SK-N-SH (cell line): ENCODE measurements around the gene GABRG3. TPM values are rescaled to one million over a fixed set of nuclear protein-coding genes. Genes with fewer than 3 reads are reported as not detected.

Experiments
- CTCF ChIA-PET: fragments of 300-600, 350-600 bp; formaldehyde crosslinking; extraction: SDS; loops from one replicate; lab custom pipeline; 2021; lab: Yijun Ruan, JAX
- POLR2A ChIA-PET: fragments of 350-600 bp; sonication (Branson Sonifier 250); formaldehyde crosslinking; extraction: SDS; loops from one replicate; lab custom pipeline; 2020; ENCODE audit warnings: antibody characterized with exemption, inconsistent platforms; lab: Yijun Ruan, JAX
- DNase-seq: peaks from one replicate; pipeline ENCODE4 v3.0.0; 2012
- H2AFZ ChIP-seq: fragments of 200-600 bp; sonication (generic); 2 replicates; pipeline ENCODE4 v1.8.1; 2016; ENCODE audit warnings: antibody characterized with exemption, mild to moderate bottlenecking, low read depth
- H3F3A ChIP-seq: fragments of 200-600 bp; sonication (generic); replicated peaks from 2 replicates; pipeline ENCODE3; 2016; ENCODE audit warnings: antibody characterized with exemption, mild to moderate bottlenecking; ENCODE audit not compliant: insufficient read depth
- H3K27ac ChIP-seq, 2 experiments: fragments of 200-500 bp in 1 of 2; fragments of 200-600 bp in 1 of 2; sonication (Bioruptor generic) in 1 of 2; sonication (generic), shearing (Covaris generic) in 1 of 2; 2 replicates each; pipeline versions ENCODE4 v1.5.1 to v1.6.1; 2014 to 2016; ENCODE audit warnings: low read depth in 2 of 2, inconsistent platforms in 1 of 2, low read length in 1 of 2, mild to moderate bottlenecking in 1 of 2, mixed read lengths in 1 of 2
- H3K27me3 ChIP-seq: fragments of 200-600 bp; sonication (generic), shearing (Covaris generic); 2 replicates; pipeline ENCODE4 v1.6.1; 2016; ENCODE audit warnings: mixed run types; ENCODE audit not compliant: insufficient read depth
- H3K36me3 ChIP-seq, 2 experiments: fragments of 200-500 bp in 1 of 2; fragments of 200-600 bp in 1 of 2; sonication (Bioruptor generic) in 1 of 2; sonication (generic) in 1 of 2; replicated peaks in 1 of 2; 2 replicates each; pipeline versions ENCODE3 to v1.5.1; 2014 to 2016; ENCODE audit warnings: low read length in 1 of 2, mild to moderate bottlenecking in 1 of 2; ENCODE audit not compliant: insufficient read depth in 2 of 2, control insufficient read depth in 1 of 2
- H3K4me1 ChIP-seq, 2 experiments: fragments of 200-500 bp in 1 of 2; fragments of 200-600 bp in 1 of 2; sonication (Bioruptor generic) in 1 of 2; sonication (generic), shearing (Covaris generic) in 1 of 2; 2 replicates each; pipeline versions ENCODE4 v1.5.1 to v1.6.1; 2014 to 2016; ENCODE audit warnings: low read depth in 1 of 2, low read length in 1 of 2, mixed run types in 1 of 2; ENCODE audit not compliant: insufficient read depth in 2 of 2, control insufficient read depth in 1 of 2
- H3K4me2 ChIP-seq: fragments of 200-600 bp; sonication (generic), shearing (Covaris generic); 2 replicates; pipeline ENCODE4 v1.6.1; 2017; ENCODE audit warnings: mixed run types
- H3K4me3 ChIP-seq, 2 experiments: fragments of 200-500 bp in 1 of 2; fragments of 200-600 bp in 1 of 2; sonication (Bioruptor generic) in 1 of 2; sonication (generic), shearing (Covaris generic) in 1 of 2; 2 replicates each; pipeline versions ENCODE4 v1.5.1 to v1.8.1; 2014 to 2016; ENCODE audit warnings: low read depth in 2 of 2, inconsistent platforms in 1 of 2, low read length in 1 of 2, mild to moderate bottlenecking in 1 of 2, mixed read lengths in 1 of 2, moderate library complexity in 1 of 2
- H3K79me2 ChIP-seq: fragments of 200-600 bp; sonication (generic); 2 replicates; pipeline ENCODE4 v1.8.1; 2017; ENCODE audit warnings: mild to moderate bottlenecking; ENCODE audit not compliant: insufficient read depth
- H3K9ac ChIP-seq: fragments of 200-600 bp; sonication (generic); 2 replicates; pipeline ENCODE4 v1.6.1; 2017; ENCODE audit warnings: mixed run types
- H3K9me2 ChIP-seq: fragments of 200-600 bp; sonication (generic); 2 replicates; pipeline ENCODE4 v1.6.1; 2017; ENCODE audit warnings: mixed run types
- H3K9me3 ChIP-seq: fragments of 200-600 bp; sonication (generic); 2 replicates; pipeline ENCODE4 v1.6.1; 2017; ENCODE audit warnings: mixed run types, mild to moderate bottlenecking, moderate library complexity
- H4K20me1 ChIP-seq: fragments of 200-600 bp; sonication (generic); 2 replicates; pipeline ENCODE4 v1.6.1; 2017; ENCODE audit warnings: mild to moderate bottlenecking, mixed run types; ENCODE audit not compliant: insufficient read depth
- CTCF ChIP-seq: fragments of 200-600 bp; sonication (generic); IDR thresholded peaks from 2 replicates; pipeline ENCODE4 v1.6.1; 2017; ENCODE audit warnings: antibody characterized with exemption, mild to moderate bottlenecking, moderate library complexity
- EP300 ChIP-seq, 2 experiments: IDR thresholded peaks; 2 replicates each; pipeline versions ENCODE4 v1.4.0 to v1.6.1; 2012; ENCODE audit warnings: borderline replicate concordance in 1 of 2, low read depth in 1 of 2, low read length in 1 of 2
- EZH2phosphoT487 ChIP-seq: fragments of 200-600 bp; sonication (generic); IDR thresholded peaks from 2 replicates; pipeline ENCODE4 v1.6.1; 2017; ENCODE audit warnings: low read depth, mixed run types, mild to moderate bottlenecking, antibody characterized with exemption, moderate library complexity, borderline replicate concordance
- FOSL2 ChIP-seq: IDR thresholded peaks from 2 replicates; pipeline ENCODE4 v1.4.0; 2012; ENCODE audit warnings: low read depth, mild to moderate bottlenecking, moderate library complexity, borderline replicate concordance
- GABPA ChIP-seq: IDR thresholded peaks from 2 replicates; pipeline ENCODE4 v1.4.0; 2012; ENCODE audit warnings: low read depth, mild to moderate bottlenecking
- JUND ChIP-seq: IDR thresholded peaks from 2 replicates; pipeline ENCODE4 v1.4.0; 2012
- MEF2A ChIP-seq: IDR thresholded peaks from 2 replicates; pipeline ENCODE4 v1.4.0; 2012; ENCODE audit warnings: low read depth, borderline replicate concordance
- NRF1 ChIP-seq: IDR thresholded peaks from 2 replicates; pipeline ENCODE4 v1.6.1; 2012; ENCODE audit warnings: low read depth, mild to moderate bottlenecking, low read length
- POLR2AphosphoS5 ChIP-seq: IDR thresholded peaks from 2 replicates; pipeline ENCODE4 v1.6.1; 2012; ENCODE audit warnings: low read depth, low read length
- RAD21 ChIP-seq: IDR thresholded peaks from 2 replicates; pipeline ENCODE4 v1.6.1; 2012; ENCODE audit warnings: mild to moderate bottlenecking, low read length
- RCOR1 ChIP-seq: fragments of 150-350 bp; IDR thresholded peaks from 2 replicates; pipeline ENCODE4 v1.6.1; 2017; ENCODE audit warnings: antibody characterized with exemption, low read length
- SMC3 ChIP-seq: IDR thresholded peaks from 2 replicates; pipeline ENCODE4 v1.6.1; 2012; ENCODE audit warnings: low read depth, low read length, improper control_type of control experiment
- TAF1 ChIP-seq: IDR thresholded peaks from 2 replicates; pipeline ENCODE4 v1.6.1; 2012; ENCODE audit warnings: low read depth, mild to moderate bottlenecking, low read length, moderate library complexity, borderline replicate concordance
- TCF12 ChIP-seq: IDR thresholded peaks from 2 replicates; pipeline ENCODE4 v1.4.0; 2012
- USF1 ChIP-seq: IDR thresholded peaks from 2 replicates; pipeline ENCODE4 v1.4.0; 2012; ENCODE audit warnings: low read depth, borderline replicate concordance
- YY1 ChIP-seq: IDR thresholded peaks from 2 replicates; pipeline ENCODE4 v1.4.0; 2012; ENCODE audit warnings: low read depth, mild to moderate bottlenecking
- WGBS: methylation state at CpG from one replicate; pipeline ENCODE4 v1.1.6; 2017; ENCODE audit warnings: low lambda C conversion rate; 5-methylcytosine and 5-hydroxymethylcytosine counted together
- polyA plus RNA-seq, 3 experiments: library from polyadenylated mRNA; depleted of rRNA; stranded (reverse); fragments of >200 nt; gene quantifications; 2 replicates each; pipeline ENCODE4 v1.2.3, GENCODE V29; 2012
- TF ChIP-seq, protein P1 (sequence below): fragments of 150-350 bp; IDR thresholded peaks from 2 replicates; pipeline ENCODE4 v1.6.1; 2017; ENCODE audit warnings: antibody characterized with exemption, low read length, low read depth, borderline replicate concordance
- TF ChIP-seq, protein P2 (sequence below): fragments of 150-350 bp; IDR thresholded peaks from 2 replicates; pipeline ENCODE4 v1.6.1; 2016; ENCODE audit warnings: mild to moderate bottlenecking, low read depth, low read length
- TF ChIP-seq, protein P3 (sequence below): IDR thresholded peaks from 2 replicates; pipeline ENCODE4 v1.4.0; 2012; ENCODE audit warnings: low read depth

Gene GABRG3
- polyA plus RNA-seq, 1 of the 3 experiments (the other 2 are of a cell fraction), result not detected

DNA sequence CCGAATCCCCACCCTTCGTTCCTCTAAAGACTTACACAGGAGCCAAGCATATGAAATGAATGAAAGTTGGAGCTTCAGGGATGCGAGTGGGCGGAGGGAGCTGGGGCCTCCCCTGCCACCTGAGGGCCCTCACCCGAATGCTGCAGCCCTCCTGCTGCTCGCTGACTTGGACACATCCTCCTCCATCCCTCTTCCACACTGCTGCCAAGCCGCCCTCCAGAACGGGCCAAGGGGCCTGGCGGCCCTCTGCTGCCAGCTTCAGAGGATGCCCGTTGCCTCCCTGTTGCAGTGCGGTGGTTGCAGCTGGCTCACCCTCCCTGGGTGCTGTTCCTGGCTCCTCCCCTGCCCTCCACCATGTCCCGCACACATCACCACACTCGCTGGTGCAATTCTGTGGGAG is 71.2 kb downstream of the GABRG3 start:
- no peak overlapping the region for H3K4me3 ChIP-seq
- no peak for DNase-seq
- no peaks in the 10 kb centered on the region for H3K9me2 ChIP-seq
- WGBS, result 55% methylated on average over 12 of the region's 13 CpGs
- no peak overlapping the region for H3K9ac ChIP-seq
- no peak overlapping the region for H2AFZ ChIP-seq
- no peak overlapping the region for H3K27ac ChIP-seq
- CTCF ChIA-PET, result interaction anchor here (1.5 to 9.2 kb wide), 2 partner anchors 17 to 317 kb away, joined by 7 to 65 read pairs; no protein-coding TSS in a partner anchor
- H4K20me1 ChIP-seq, result no peaks in the 10 kb centered on the region
- no peaks in the 10 kb centered on the region for H3K27me3 ChIP-seq
- H3K9me3 ChIP-seq, result no peaks in the 10 kb centered on the region
- no peaks in the 10 kb centered on the region for H3K36me3 ChIP-seq
- peaks cover 0 to 3% of the 10 kb centered on the region in 2 experiments; a peak in 1 of 4 replicates for H3K4me1 ChIP-seq
- no peaks in the 10 kb centered on the region for H3F3A ChIP-seq
- no peak for TF ChIP-seq JUND
- TF ChIP-seq GABPA, result no peak
- TF ChIP-seq YY1, result no peak
- TF ChIP-seq USF1, result no peak
- TF ChIP-seq EZH2phosphoT487, result no peak
- TF ChIP-seq TAF1, result no peak
- TF ChIP-seq, protein P1, sequence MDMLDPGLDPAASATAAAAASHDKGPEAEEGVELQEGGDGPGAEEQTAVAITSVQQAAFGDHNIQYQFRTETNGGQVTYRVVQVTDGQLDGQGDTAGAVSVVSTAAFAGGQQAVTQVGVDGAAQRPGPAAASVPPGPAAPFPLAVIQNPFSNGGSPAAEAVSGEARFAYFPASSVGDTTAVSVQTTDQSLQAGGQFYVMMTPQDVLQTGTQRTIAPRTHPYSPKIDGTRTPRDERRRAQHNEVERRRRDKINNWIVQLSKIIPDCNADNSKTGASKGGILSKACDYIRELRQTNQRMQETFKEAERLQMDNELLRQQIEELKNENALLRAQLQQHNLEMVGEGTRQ, result no peak
- no peak for TF ChIP-seq NRF1
- TF ChIP-seq SMC3, result no peak
- no peak for TF ChIP-seq EP300 (IDR thresholded peaks at IDR 0.05; ENCODE audit: borderline replicate concordance in 1 of 2, low read depth in 1 of 2, low read length in 1 of 2)
- TF ChIP-seq CTCF, result no peak
- no peak for TF ChIP-seq MEF2A
- TF ChIP-seq POLR2AphosphoS5, result no peak
- no peak for TF ChIP-seq RCOR1
- no peak for TF ChIP-seq FOSL2
- TF ChIP-seq, protein P2, sequence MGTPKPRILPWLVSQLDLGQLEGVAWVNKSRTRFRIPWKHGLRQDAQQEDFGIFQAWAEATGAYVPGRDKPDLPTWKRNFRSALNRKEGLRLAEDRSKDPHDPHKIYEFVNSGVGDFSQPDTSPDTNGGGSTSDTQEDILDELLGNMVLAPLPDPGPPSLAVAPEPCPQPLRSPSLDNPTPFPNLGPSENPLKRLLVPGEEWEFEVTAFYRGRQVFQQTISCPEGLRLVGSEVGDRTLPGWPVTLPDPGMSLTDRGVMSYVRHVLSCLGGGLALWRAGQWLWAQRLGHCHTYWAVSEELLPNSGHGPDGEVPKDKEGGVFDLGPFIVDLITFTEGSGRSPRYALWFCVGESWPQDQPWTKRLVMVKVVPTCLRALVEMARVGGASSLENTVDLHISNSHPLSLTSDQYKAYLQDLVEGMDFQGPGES, result no peak
- no peak for TF ChIP-seq TCF12
- TF ChIP-seq, protein P3, sequence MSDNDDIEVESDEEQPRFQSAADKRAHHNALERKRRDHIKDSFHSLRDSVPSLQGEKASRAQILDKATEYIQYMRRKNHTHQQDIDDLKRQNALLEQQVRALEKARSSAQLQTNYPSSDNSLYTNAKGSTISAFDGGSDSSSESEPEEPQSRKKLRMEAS, result no peak
- no peak for TF ChIP-seq RAD21
- TF ChIP-seq, all 33 proteins: peak for 0
- H3K4me2 ChIP-seq, result no peak overlapping the region
- no peaks in the 10 kb centered on the region for H3K79me2 ChIP-seq
- POLR2A ChIA-PET, result no interaction called here
